Endothelial cell of umbilical vein (primary cell): Measurements from ENCODE around the gene GARS1. TPM values are rescaled to one million over a fixed set of nuclear protein-coding genes. Genes with fewer than 3 reads are reported as not detected.

Experiments
- BruUV-seq: library from RNA; stranded (reverse); fragments of 400-500 nt; replicated peaks from 2 replicates; lab custom pipeline; 2021; lab: Mats Ljungman, UMichigan
- CTCF ChIA-PET: fragments of 300-600, 350-600 bp; sonication (Branson Sonifier 250); formaldehyde crosslinking; loops from one replicate; lab custom pipeline; 2021; ENCODE audit warnings: antibody characterized with exemption, inconsistent platforms; lab: Charles Lee
- POLR2A ChIA-PET: fragments of 300-600, 350-600 bp; sonication (Branson Sonifier 250); formaldehyde crosslinking; loops from one replicate; lab custom pipeline; 2021; ENCODE audit warnings: antibody characterized with exemption, inconsistent platforms; lab: Charles Lee
- DNase-seq: peaks from one replicate; pipeline ENCODE4 v3.0.0-alpha.2; 2011; ENCODE audit warnings: low read depth, low spot score
- FAIRE-seq: peaks from 2 replicates; lab custom pipeline; 2011; peaks lifted over from hg19 to GRCh38; lab: Jason Lieb, UNC
- H2AFZ ChIP-seq: 2 replicates; pipeline ENCODE4 v1.6.0; 2012; ENCODE audit warnings: low read depth, low read length, control low read depth, inconsistent platforms
- H3K27ac ChIP-seq: 2 replicates; pipeline ENCODE4 v1.5.1; 2011; ENCODE audit warnings: low read depth, mild to moderate bottlenecking, control low read depth, low read length, moderate library complexity; ENCODE audit not compliant: insufficient read depth
- H3K27me3 ChIP-seq, 2 experiments: 2 replicates each; pipeline versions ENCODE4 v1.6.0 to v1.6.1; 2011; ENCODE audit warnings: low read length in 2 of 2, mixed read lengths in 1 of 2; ENCODE audit not compliant: control insufficient read depth in 2 of 2, insufficient read depth in 2 of 2
- H3K36me3 ChIP-seq, 2 experiments: 2 replicates in 1 of 2; 3 replicates in 1 of 2; pipeline ENCODE4 v1.5.1; 2011; ENCODE audit warnings: low read length in 2 of 2, mild to moderate bottlenecking in 1 of 2, moderate library complexity in 1 of 2; ENCODE audit not compliant: control insufficient read depth in 2 of 2, insufficient read depth in 2 of 2; ENCODE audit errors: extremely low read depth in 1 of 2
- H3K4me1 ChIP-seq: 3 replicates; pipeline ENCODE4 v1.5.1; 2011; ENCODE audit warnings: mild to moderate bottlenecking, low read length; ENCODE audit not compliant: control insufficient read depth, insufficient read depth; ENCODE audit errors: extremely low read depth
- H3K4me2 ChIP-seq: 2 replicates; pipeline ENCODE4 v1.6.1; 2011; ENCODE audit warnings: low read length, control low read depth, mixed read lengths; ENCODE audit not compliant: insufficient read depth
- H3K4me3 ChIP-seq, 3 experiments: fragments of 200-600 bp in 1 of 3; sonication (generic), shearing (Covaris generic) in 1 of 3; replicated peaks in 1 of 3; 2 replicates each; pipeline ENCODE4 v1.5.1; 2011 to 2016; ENCODE audit warnings: control low read depth in 3 of 3, low read length in 3 of 3, mild to moderate bottlenecking in 2 of 3, inconsistent platforms in 1 of 3, low read depth in 1 of 3, moderate library complexity in 1 of 3; ENCODE audit not compliant: insufficient read depth in 1 of 3
- H3K79me2 ChIP-seq: 2 replicates; pipeline ENCODE4 v1.6.0; 2012; ENCODE audit warnings: low read length, inconsistent platforms; ENCODE audit not compliant: control insufficient read depth, insufficient read depth
- H3K9ac ChIP-seq: replicated peaks from 2 replicates; pipeline ENCODE3; 2011; ENCODE audit warnings: low read length, control low read depth; ENCODE audit not compliant: insufficient read depth; ENCODE audit errors: extremely low read depth
- H3K9me1 ChIP-seq: replicated peaks from 3 replicates; pipeline ENCODE4 v1.6.0; 2011; ENCODE audit warnings: mild to moderate bottlenecking, low read length; ENCODE audit not compliant: control insufficient read depth, insufficient read depth; ENCODE audit errors: extremely low read depth
- H3K9me3 ChIP-seq: replicated peaks from 2 replicates; pipeline ENCODE4 v1.5.1; 2012; ENCODE audit warnings: low read length, inconsistent platforms; ENCODE audit not compliant: control insufficient read depth, insufficient read depth
- H4K20me1 ChIP-seq: replicated peaks from 2 replicates; pipeline ENCODE3; 2011; ENCODE audit warnings: mild to moderate bottlenecking, low read length; ENCODE audit not compliant: control insufficient read depth, insufficient read depth; ENCODE audit errors: extremely low read depth
- CTCF ChIP-seq, 2 donors: IDR thresholded peaks; 1 replicate in 1 of 2; 2 replicates in 1 of 2; pipeline ENCODE4 v1.5.1; 2011; ENCODE audit warnings: low read length in 2 of 2, mild to moderate bottlenecking in 2 of 2, moderate library complexity in 2 of 2, control low read depth in 1 of 2, inconsistent platforms in 1 of 2, low read depth in 1 of 2; ENCODE audit not compliant: insufficient read depth in 1 of 2; ENCODE audit errors: extremely low read depth in 1 of 2
- EZH2 ChIP-seq: IDR thresholded peaks from 2 replicates; pipeline ENCODE4 v1.6.1; 2012; ENCODE audit warnings: borderline replicate concordance, low read depth, mild to moderate bottlenecking, moderate library complexity, low read length, inconsistent platforms; ENCODE audit not compliant: severe bottlenecking
- FOS ChIP-seq: IDR thresholded peaks from 2 replicates; pipeline ENCODE4 v1.6.1; 2011; ENCODE audit warnings: mild to moderate bottlenecking, low read length, moderate library complexity, borderline replicate concordance; ENCODE audit not compliant: insufficient read depth
- GATA2 ChIP-seq: IDR thresholded peaks from 2 replicates; pipeline ENCODE4 v1.7.0; 2011; ENCODE audit warnings: low read depth, mild to moderate bottlenecking, moderate library complexity, mixed read lengths, low read length; ENCODE audit not compliant: insufficient read length, insufficient read depth
- JUN ChIP-seq: IDR thresholded peaks from 2 replicates; pipeline ENCODE4 v1.6.1; 2011; ENCODE audit warnings: borderline replicate concordance, low read depth; ENCODE audit not compliant: insufficient read length, insufficient read depth
- MAX ChIP-seq: IDR thresholded peaks from 2 replicates; pipeline ENCODE4 v1.6.1; 2011; ENCODE audit not compliant: insufficient read depth, insufficient read length
- MYC ChIP-seq: IDR thresholded peaks from one replicate; pipeline ENCODE4 v1.6.1; 2011; ENCODE audit warnings: mild to moderate bottlenecking, low read depth, low read length
- POLR2A ChIP-seq: IDR thresholded peaks from 2 replicates; pipeline ENCODE4 v1.6.1; 2012; ENCODE audit warnings: low read depth, mild to moderate bottlenecking, control low read depth, low read length
- POLR2AphosphoS5 ChIP-seq: IDR thresholded peaks from 2 replicates; pipeline ENCODE4 v1.6.1; 2012; ENCODE audit warnings: low read depth, mild to moderate bottlenecking, control low read depth, low read length, moderate library complexity; ENCODE audit not compliant: insufficient read depth
- dilution Hi-C: fragments of 300-500 bp; cut with MboI; formaldehyde crosslinking; loops from one replicate; pipeline ENCODE4 v1.15.0; 2019; ENCODE audit warnings: low sequenced_read_pairs; ENCODE audit not compliant: extremely low pct_ligation_motif_present
- intact Hi-C: fragments of 100-400 bp; cut with micrococcal nuclease; formaldehyde crosslinking; loops from one replicate; pipeline ENCODE4 v1.10.0; 2022
- polyA plus RNA-seq, 4 experiments: library from polyadenylated mRNA; depleted of rRNA in 3 of 4; stranded (reverse) in 3 of 4; unstranded in 1 of 4; fragments of >200 nt; gene quantifications; 2 replicates each; pipeline versions ENCODE4 v1.2.1 to v1.2.3, GENCODE V29; 2011 to 2012; ENCODE audit warnings: missing spikeins in 1 of 4
- total RNA-seq: library from RNA; stranded (reverse); gene quantifications from 2 replicates; pipeline ENCODE4 v1.2.3, GENCODE V29; 2021

GARS1 gene
- total and polyA plus RNA-seq, 2 donors (not counting 3 experiments of a cell fraction or from before 2014, with no cell fraction given): 194 to 295 TPM

GRCh38 chr7:30667172-30667571 is 72.5 kb downstream of the GARS1 start:
- Histone ChIP-seq H3K79me2 (no peaks in the 10 kb centered on the region), H3K27me3 (no peaks in the 10 kb centered on the region), H3K27ac (no peak overlapping the region), H2AFZ (no peak overlapping the region), H3K9me1 (no peaks in the 10 kb centered on the region), H4K20me1 (no peaks in the 10 kb centered on the region), H3K9me3 (no peaks in the 10 kb centered on the region), H3K4me3 (no peak overlapping the region), H3K4me2 (no peak overlapping the region), H3K36me3 (no peaks in the 10 kb centered on the region), H3K4me1 (no peaks in the 10 kb centered on the region), H3K9ac (no peak overlapping the region)
- TF ChIP-seq EZH2 (no peak), GATA2 (no peak), POLR2AphosphoS5 (no peak), MAX (no peak), JUN (no peak), MYC (no peak), FOS (no peak)
- DNase-seq (no peak), FAIRE-seq (no peak)
- ChIA-PET CTCF (no interaction called here), POLR2A (no interaction called here)
- intact Hi-C loops (no loop called here), dilution Hi-C loops (no loop called here)
- no TSS peak for BruUV-seq

GRCh38 chr7:30668102-30668501 is 73.4 kb downstream of the GARS1 start:
- Histone ChIP-seq H3K9ac (no peak overlapping the region), H3K9me1 (no peaks in the 10 kb centered on the region), H3K36me3 (no peaks in the 10 kb centered on the region), H4K20me1 (no peaks in the 10 kb centered on the region), H3K9me3 (no peaks in the 10 kb centered on the region), H3K27ac (no peak overlapping the region), H3K4me1 (no peaks in the 10 kb centered on the region), H3K27me3 (no peaks in the 10 kb centered on the region), H3K79me2 (no peaks in the 10 kb centered on the region), H3K4me3 (no peak overlapping the region), H2AFZ (no peak overlapping the region), H3K4me2 (no peak overlapping the region)
- no peak for FAIRE-seq
- ChIA-PET CTCF (no interaction called here), POLR2A (no interaction called here)
- dilution Hi-C loops: no loop called here
- intact Hi-C loops: no loop called here
- DNase-seq: no peak
- no peak for TF ChIP-seq CTCF (IDR thresholded peaks at IDR 0.05; ENCODE audit: extremely low read depth in 1 of 2, insufficient read depth in 1 of 2, low read depth in 1 of 2, low read length in 2 of 2)
- TF ChIP-seq JUN: no peak
- no peak for TF ChIP-seq FOS
- no peak for TF ChIP-seq MYC
- no peak for TF ChIP-seq EZH2
- TF ChIP-seq GATA2: no peak
- no peak for TF ChIP-seq POLR2AphosphoS5
- TF ChIP-seq POLR2A: no peak
- TF ChIP-seq MAX: no peak
- BruUV-seq: no TSS peak
